Activated CD4-positive, alpha-beta T cell treated with anti-CD3 and anti-CD28 coated beads for 24 hours (primary cell): Measurements from ENCODE around the gene KIF16B.
"Not testable (repeated sequence)": the region's sequence is repeated elsewhere in the genome, so short reads cannot be mapped to it uniquely, and the experiment has no call there.

Source experiments
- DNase-seq, 2 donors: peaks; one replicate each; pipeline ENCODE4 v3.0.0-alpha.2; 2020; ENCODE audit warnings: low read depth in 2 of 2

KIF16B gene

DNA sequence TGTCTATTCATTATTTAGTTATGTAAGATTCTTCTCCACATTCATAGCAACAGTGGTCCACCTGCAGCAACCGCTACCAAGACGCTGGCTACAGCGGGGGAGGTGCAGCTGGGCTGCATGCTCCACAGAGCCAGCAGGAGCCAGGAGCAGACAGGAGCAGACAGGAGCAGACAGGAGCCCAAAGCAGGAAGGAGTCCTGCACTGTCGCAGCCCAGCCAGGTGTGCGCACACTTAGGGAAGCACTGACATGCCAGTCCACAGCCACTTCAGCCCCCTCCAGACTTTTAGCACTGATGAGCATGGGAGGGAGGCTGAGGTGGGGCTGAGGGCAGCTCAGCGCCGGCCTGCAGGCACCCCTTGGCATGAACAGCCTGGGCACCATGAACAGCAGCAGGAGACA lies 19.6 kb downstream of the KIF16B start:
- no peak for DNase-seq

DNA sequence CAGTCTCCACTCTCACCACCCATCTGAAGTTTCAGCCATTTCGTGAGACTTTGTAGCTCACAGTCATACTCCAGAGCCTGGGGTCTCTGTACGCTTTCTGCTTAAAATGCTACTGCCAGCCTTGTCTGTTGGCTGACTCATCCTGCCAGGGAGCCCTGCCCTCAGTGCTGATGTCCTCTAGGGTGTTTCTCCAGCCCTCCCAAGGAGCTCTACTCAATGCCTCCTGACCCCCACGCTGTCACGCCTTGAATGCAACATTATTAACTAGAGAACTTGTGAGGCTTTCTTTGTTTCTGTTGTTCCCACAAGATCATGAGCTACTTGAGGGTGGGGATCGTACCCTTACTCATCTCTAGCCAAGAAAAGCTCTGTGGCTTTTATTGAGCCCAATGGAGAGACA lies 20.1 kb downstream of the KIF16B start:
- DNase-seq: no peak

DNA sequence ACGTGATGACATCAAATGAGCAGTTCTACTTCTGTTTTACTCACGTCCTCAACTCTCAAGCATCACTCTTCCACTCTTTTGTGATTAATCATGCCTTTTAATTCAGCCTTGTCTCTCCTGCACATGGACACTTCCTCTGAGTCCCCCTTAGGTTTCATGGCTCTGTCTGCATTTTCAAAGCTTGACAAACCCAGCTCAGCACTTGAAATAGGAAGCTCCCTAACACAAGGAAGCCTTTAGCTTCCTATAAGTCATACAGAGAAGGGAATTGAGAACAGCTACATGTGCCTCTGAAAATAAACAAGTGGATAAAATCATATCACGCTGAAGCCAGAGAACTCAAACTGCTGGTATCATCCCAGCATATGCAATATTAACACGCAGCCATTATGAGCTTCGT lies 21.2 kb downstream of the KIF16B start:
- DNase-seq: no peak

DNA sequence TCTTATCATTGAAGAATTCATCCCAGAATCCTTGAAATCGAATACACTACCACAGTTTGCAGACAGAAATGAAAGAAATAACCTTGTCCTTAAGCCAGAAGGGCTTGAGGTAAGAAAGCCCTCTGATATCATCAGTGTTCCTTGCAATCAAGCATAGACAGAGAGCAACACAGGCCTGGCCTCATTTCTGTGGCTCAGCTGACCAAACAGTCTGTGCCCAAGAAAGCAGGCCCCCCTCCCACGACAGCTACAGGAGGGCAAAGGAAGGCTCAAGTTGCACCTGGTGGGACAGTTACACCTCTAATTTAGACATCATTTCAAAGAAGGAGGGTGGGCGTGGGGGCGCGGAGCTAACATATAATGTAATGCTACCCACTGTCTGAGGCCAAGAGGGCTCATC lies 21.6 kb downstream of the KIF16B start:
- no peak for DNase-seq

DNA sequence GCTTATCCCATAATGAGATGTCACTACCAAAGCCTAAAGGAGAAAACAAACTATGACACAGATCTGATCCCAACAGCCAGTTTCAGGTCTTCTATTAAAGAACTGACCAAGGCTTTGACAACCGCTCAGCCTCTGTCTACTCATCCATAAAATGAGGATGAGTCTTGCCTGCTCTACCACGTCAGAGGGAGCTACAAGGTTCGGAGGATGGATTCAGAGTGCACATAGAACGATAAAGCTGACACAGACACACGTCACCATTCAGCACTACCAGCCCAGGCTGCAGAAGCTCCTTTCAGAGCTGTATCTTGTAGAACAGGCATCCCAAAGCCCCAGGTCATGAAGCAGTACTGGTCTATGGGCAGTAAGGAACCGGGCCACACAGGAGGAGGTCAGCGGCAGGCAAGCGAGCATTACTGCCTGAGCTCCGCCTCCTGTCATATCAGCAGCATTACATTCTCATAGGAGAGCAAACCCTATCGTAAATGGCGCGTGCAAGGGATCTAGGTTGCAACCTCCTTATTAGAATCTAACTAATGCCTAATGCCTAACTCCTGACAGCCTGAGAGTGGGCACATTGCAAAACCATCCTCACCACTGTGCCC lies 25.1 kb downstream of the KIF16B start:
- DNase-seq: no peak

DNA sequence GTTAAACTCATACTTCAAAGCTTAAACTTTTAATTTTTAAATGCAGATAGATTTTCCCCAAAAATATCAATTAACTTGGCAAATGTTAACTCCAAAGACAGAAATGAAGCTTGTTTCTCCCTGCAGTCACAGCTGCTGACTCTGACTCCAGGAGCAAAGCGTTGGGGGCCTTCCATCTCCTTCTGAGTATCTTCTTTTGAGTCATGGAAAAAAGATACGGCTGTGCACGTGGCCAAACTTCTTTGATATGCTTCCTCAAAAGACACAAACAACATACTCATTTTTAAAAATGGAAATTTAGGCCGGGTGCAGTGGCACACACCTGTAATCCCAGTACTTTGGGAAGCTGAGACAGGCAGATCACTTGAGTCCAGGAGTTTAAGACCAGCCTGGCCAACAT lies 28.3 kb downstream of the KIF16B start:
- DNase-seq: no peak

DNA sequence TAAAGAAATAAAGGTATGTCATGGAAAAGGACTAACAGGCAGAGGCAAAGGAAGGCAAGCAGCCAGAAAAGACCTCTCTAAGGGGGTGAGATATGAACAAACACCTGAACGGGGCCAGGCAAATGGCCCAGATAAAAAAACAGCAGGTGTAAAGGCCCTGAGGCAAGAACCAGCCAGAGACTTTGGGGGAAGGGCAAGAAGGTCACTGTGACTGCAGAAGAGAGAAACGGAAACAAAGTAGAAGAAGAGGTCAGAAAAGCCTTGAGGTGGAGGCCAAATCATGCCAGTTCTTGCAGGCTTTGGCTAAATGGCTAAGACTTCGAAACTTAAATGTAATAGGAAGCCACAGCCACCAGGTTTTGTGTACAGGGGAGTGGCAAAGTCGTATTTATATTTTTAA lies 30.8 kb downstream of the KIF16B start:
- no peak for DNase-seq

DNA sequence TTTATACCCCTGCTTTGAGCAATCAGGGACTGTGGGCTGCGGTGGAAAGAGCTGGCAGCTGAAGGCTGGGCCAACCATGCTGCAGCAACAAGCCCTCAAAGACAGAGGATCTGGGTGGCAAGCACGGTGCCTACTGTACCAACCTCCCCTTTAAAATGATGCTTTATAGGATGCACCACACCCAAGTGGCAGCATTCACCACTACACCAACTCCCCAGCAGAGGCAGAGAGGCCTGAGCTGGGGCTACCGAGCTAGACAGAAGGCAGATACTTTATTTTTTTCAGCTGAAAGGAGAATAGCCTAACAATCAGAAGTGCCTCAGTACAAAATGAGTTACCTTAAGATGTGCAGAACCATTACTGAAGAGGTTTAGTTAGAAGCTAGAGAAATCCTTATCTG lies 31.4 kb downstream of the KIF16B start:
- DNase-seq: no peak

DNA sequence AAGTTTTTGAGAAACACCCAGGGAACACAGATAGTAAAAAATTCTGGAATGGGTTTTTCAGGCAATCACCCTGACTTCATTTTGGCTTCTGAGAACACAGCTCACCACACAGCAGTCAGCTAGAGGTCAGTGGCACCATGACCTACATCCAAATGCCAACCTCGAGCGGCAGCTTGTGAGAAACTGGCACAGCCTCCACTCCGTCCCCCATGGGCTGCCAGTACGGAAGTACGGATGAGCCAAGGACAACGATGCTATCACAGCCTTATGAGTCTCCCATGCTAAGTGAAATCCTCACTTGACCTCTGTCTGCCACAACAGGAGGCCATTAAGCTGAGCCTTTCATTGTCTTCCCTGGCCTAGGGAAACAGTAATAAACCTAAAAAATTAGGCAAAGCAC lies 32.0 kb downstream of the KIF16B start:
- DNase-seq: no peak

DNA sequence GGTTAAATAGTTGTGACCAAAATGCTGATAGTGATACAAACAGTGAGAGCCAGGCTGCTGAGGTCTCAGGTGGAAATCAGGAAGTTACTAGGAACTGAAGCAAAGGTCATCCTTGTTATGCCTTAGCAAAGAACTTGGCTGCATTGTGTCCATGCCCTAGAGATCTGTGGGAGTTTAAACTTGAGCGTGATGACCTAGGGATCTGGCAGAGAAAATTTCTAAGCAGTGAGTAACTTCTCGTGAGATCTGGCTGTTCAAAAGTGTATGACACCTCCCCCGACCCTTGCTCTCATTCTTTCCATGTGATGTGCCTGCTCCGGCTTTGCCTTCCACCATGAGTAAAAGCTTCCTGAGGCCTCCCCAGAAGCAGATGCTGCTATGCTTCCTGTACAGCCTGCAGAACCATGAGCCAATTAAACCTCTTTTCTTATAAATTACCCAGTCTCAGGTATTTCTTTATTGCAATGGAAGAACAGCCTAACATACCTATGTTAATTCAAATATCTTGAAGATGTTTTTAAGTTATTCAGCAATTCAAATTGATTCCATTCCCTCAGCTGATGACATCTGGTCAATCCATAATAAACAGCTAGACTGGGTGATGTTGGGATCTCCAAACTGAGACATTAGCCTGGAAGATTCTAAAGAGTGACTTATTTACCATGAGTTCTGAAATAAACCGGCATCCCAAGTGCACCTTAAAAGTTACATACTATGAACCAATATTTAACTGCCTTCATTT lies 33.8 kb downstream of the KIF16B start:
- no peak for DNase-seq

DNA sequence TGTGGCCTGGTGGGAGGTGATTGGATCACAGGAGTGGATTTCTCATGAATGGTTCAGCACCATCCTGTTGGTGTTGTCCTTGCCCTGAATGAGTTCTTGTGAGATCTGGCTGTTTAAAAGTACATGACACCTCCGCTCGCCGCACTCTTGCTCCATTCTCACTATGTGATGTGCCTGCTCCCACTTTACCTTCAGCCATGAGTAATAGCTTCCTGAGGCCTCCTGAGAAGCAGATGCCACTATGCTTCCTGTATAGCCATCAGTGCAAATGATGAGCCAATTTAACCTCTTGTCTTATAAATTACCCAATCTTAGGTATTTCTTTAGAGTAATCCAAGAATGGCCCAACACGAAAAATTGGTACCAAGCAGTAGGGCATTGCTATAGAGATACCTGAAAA lies 34.5 kb downstream of the KIF16B start:
- no peak for DNase-seq

DNA sequence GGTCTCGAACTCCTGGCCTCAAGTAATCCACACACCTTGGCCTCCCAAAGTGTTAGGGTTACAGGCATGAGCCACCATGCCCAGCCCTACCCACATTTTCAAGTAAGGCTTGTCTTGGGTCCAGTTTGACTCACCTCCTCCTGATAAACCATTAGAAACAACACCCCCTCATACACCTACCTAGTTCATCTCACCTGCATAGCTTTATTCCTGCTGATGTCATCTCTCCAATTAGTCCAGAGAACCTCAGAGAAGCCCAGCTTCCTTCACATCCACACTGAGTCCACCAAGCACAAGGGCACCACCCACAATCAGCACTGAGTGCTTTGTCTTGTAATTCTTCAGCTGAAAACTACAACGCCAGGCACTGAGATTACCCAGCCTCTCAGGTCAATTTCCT lies 35.3 kb downstream of the KIF16B start:
- DNase-seq: no peak

DNA sequence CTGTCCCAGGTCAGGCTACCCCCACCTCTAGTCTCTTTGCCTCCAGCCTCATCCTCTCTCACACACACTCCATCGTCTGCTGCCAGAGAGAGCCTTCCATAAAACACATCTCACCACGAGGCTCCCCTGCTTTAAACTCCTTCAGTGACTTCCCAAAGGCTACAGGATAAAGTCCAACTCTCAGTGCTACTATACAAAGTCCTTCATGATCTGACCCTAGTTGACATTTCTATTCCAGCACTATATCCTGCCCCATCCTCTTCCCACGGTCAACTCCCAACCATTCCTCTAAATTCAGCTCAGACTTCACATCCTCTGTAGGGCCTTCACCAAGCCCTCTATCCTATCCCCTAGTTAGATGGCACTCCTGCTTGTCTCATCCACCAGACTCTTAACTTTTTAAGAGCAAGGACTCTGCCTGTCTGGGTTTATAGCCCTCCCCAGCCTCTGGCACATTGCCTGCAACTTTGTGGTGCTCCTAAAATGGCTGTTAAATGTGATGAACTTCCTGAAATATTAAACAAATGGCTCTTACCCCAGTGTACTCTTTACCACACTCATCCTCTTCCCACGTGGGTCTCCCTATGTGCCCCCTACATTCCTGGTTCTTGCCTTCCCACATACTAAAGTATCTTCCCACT lies 36.1 kb downstream of the KIF16B start:
- no peak for DNase-seq

DNA sequence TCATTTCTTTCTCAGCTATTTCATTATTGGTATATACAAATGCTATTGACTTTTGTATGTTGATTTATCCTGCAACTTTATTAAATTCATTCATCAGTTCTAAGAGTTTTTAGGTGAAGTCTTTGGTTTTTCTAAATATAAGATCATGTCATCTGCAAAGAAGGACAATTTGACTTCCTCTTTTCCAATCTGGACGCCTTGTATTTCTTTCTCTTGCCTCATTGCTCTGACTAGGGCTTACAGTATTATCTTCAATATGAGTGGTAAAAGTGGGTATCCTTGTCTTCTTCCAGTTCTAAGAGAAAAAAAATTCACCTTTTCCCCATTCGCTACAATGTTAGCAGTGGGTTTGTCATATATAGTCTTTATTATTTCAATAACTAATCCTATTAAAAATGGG lies 38.0 kb downstream of the KIF16B start:
- DNase-seq: no peak

DNA sequence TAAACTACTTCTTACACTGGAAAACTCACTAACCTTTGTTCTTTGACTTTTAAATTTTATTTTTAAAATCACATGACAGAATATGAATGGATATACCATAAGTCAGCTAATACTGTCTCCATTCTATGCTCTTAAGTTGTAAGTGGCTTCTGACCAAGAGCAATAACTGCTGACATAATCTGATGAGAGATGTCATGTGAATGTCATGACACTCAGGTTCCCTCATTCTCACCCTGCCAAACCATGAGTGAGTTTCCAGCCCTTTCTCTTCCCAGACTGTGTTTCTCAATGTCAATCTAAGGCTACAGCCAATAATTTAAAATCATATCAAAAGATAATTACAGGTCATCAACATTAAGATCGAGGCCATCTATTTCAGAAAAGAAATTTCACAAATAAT lies 39.7 kb downstream of the KIF16B start:
- DNase-seq: no peak

DNA sequence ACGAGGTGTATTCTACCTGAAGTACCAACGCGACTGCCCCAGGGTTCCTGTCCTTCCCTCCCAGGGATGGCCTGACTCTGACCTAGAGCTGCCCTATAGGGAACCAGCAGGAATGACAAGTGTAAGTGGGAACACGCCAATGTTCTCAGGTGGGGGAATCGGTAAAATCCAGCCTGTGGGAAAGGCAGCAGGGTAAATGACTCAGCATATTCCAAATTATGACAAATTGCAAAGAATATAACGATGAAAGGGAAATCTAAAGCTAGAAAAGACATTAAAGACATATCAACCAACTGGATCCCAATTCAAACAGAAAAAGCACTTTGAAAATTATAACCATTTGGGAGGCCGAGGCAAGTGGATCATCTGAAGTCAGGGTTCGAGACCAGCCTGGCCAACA lies 41.8 kb downstream of the KIF16B start:
- DNase-seq: no peak

DNA sequence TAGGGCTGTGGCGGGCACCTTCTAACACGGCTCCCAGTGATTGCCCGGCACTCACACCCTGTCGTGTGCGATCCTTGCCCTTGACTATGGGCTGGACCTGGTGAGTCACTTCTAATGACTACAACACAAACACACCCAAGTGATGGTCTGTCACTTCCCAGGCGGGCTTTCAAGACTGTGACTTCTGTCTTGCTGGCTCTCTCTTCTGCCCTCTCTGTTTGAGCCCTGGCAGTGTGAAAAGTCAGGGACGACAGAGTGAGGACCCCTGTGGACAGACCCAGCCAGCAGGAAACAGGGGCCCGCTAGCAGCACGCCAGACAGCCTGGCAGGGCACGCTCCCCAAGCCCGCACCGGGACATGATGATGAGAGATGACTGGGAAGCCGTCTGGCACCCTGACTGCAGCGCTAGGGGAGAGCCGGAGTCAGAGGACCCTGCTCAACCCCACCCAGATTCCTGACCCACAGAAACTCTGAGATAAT lies 43.0 kb downstream of the KIF16B start:
- DNase-seq: no peak

DNA sequence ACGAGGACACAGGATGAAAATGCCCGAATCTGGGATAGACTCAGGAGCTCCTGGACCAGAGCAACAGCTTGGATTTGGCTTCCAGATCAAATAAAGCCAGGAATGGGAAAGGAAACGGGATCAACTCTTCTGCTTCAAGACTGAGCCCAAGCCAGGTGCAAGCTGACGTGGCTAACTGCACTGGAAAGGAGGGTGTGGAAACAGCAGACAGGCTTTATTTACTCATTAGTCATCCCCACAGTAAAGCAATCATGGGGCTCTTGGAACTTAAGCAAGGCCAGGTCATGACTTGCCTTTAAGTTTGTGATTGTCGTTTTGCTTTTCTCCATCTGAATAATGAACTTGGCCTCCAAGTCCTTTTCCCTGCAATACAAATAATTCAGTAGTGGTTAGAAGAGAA lies 45.2 kb downstream of the KIF16B start:
- DNase-seq: no peak

DNA sequence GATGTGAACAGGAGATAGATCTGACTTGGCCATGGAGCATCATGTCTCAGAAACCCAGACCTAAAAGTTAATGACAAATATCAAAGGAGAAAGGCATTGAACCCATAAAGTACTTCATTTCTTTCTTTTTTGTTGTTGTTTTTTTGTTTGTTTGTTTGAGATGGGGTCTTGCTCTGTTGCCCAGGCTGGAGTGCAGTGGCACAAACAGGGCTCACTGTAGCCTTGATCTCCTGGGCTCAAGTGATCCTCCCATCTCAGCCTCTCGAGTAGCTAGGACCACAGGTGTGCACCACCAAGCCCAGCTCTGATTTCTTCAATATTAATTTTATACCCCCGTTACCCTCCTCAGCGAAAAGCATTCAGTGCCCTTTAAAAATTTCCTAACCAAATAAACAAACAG lies 45.8 kb downstream of the KIF16B start:
- no peak for DNase-seq

DNA sequence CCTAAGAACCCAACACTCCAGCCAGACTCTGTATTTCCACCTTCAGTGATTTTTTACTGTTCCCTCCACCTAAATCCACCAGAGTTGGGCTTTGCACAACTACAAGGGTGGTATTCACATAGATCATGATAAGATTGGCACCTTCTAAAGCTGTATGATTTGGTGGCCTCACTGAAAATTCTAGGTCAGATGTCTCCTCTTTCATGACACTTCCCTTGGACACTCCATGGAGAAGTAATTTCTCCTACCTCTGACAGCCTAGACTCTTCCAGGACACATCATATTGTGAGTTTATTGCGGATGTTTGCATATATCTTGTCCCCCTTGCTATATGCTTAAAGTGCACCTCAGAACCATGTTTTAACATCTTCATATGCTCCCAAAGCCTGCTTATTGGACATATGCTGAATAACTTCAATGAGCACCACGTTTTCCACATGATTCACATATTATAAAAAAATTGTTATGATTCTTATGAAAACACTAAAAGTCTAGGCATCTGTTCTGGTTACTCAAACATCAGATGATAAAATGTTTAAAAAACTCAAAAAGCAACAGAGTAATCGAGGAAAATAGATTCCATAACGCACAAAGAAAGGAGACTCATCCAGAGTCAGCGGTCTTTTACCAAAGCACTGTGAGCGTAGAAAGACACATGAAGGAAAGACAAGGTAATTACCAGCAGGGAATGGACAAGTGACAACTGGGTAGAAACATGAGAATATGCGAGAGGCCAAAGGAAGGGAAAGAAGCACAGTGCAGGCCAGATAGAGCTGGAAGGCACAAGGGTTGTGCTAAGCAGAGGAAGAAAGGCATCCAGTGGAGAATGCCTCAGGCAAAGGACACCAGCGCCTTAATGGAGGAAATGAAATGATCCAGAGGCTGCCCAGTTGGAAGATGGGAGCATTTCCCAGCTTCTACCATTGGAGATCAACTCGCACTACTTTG lies 46.5 kb downstream of the KIF16B start:
- no peak for DNase-seq

DNA sequence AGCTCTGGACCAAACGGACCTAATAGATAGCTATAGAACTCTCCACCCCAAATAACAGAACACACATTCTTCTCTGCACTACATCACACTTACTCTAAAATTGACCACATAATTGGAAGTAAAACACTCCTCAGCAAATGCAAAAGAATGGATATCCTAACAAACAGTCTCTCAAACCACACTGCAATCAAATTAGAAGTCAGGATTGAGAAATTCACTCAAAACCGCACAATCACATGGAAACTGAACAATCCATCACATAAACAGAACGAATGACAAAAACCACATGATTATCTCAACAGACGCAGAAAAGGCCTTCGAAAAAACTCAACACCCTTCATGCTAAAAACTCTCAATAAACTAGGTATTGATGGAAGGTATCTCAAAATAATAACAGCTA lies 50.6 kb downstream of the KIF16B start:
- not testable (repeated sequence) for DNase-seq

DNA sequence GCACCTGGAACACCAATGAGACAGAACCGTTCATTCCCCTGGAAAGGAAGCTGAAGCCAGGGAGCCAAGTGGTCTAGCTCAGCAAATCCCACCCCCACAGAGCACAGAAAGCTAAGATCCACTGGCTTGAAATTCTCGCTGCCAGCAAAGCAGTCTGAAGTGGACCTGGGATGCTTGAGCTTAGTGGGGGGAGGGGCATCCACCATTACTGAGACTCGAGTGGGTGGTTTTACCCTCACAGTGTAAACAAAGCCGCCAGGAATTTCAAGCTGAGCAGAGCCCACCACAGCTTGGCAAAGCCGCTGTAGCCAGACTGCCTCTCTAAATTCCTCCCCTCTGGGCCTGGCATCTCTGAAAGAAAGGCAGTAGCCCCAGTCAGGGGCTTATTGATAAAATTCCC lies 53.1 kb downstream of the KIF16B start:
- DNase-seq: no peak
